HCT116 (cell line): ENCODE measurements around the gene NLRP12. TPM values are rescaled to one million over a fixed set of nuclear protein-coding genes. Genes with fewer than 3 reads are reported as not detected.

Experiments used
- ATAC-seq: fragments of 200-7000 bp; cut with Tn5 transposase; 2 replicates; pipeline ENCODE4 v1.9.1; 2020; ENCODE audit warnings: mild to moderate bottlenecking, moderate library complexity
- BruUV-seq: library from RNA; stranded (reverse); fragments of 400-500 nt; replicated peaks from 2 replicates; lab custom pipeline; 2021; lab: Mats Ljungman, UMichigan
- CTCF ChIA-PET: fragments of 300-600 bp; sonication (Branson Sonifier 250); formaldehyde crosslinking; loops from one replicate; lab custom pipeline; 2021; ENCODE audit warnings: antibody characterized with exemption; lab: Charles Lee
- POLR2A ChIA-PET: fragments of 300-600, 350-600 bp; sonication (Branson Sonifier 250); formaldehyde crosslinking; loops from one replicate; lab custom pipeline; 2021; ENCODE audit warnings: antibody characterized with exemption; lab: Charles Lee
- RAD21 ChIA-PET, 2 experiments: fragments of 300-600 bp; sonication (Branson Sonifier 250); formaldehyde crosslinking; loops; one replicate each; lab custom pipeline; 2023; ENCODE audit warnings: low total read pairs in 2 of 2; ENCODE audit not compliant: uncharacterized antibody in 2 of 2, unreplicated experiment in 2 of 2, low non-redundant PET in 1 of 2; lab: Charles Lee
- DNase-seq: peaks from one replicate; pipeline ENCODE4 v3.0.0-alpha.2; 2010; ENCODE audit warnings: low read depth, low spot score
- H2AFZ ChIP-seq: fragments of 200-600 bp; shearing (Covaris generic), sonication (generic); 2 replicates; pipeline ENCODE4 v1.6.1; 2017; ENCODE audit warnings: low read depth, mixed run types, mixed read lengths, antibody characterized with exemption, low read length; ENCODE audit not compliant: poor library complexity, severe bottlenecking
- H3K27ac ChIP-seq: 2 replicates; pipeline ENCODE4 v1.5.1; 2012; ENCODE audit warnings: low read depth, low read length
- H3K27me3 ChIP-seq: fragments of 200-600 bp; sonication (generic); 2 replicates; pipeline ENCODE4 v1.6.1; 2016; ENCODE audit warnings: mixed run types, low read length, mixed read lengths; ENCODE audit not compliant: insufficient read depth
- H3K36me3 ChIP-seq, 2 experiments: fragments of 200-500 bp in 1 of 2; fragments of 200-600 bp in 1 of 2; sonication (Bioruptor generic) in 1 of 2; sonication (generic) in 1 of 2; 2 replicates each; pipeline versions ENCODE4 v1.5.1 to v1.6.1; 2014 to 2016; ENCODE audit warnings: low read length in 2 of 2, inconsistent platforms in 1 of 2, mixed read lengths in 1 of 2, mixed run types in 1 of 2; ENCODE audit not compliant: insufficient read depth in 2 of 2, control insufficient read depth in 1 of 2
- H3K4me1 ChIP-seq, 2 experiments: fragments of 200-600 bp in 1 of 2; sonication (generic) in 1 of 2; 2 replicates each; pipeline versions ENCODE4 v1.5.1 to v1.6.1; 2012 to 2017; ENCODE audit warnings: low read length in 2 of 2, inconsistent platforms in 1 of 2, mild to moderate bottlenecking in 1 of 2, mixed read lengths in 1 of 2, mixed run types in 1 of 2, moderate library complexity in 1 of 2; ENCODE audit not compliant: insufficient read depth in 2 of 2, control insufficient read depth in 1 of 2
- H3K4me2 ChIP-seq: fragments of 200-600 bp; sonication (generic); 2 replicates; pipeline ENCODE4 v1.6.1; 2017; ENCODE audit warnings: mixed run types, low read length, mixed read lengths
- H3K4me3 ChIP-seq, 2 experiments: fragments of 200-600 bp in 1 of 2; sonication (generic) in 1 of 2; replicated peaks in 1 of 2; 2 replicates each; pipeline ENCODE4 v1.5.1; 2011 to 2016; ENCODE audit warnings: low read length in 2 of 2, control low read depth in 1 of 2, low read depth in 1 of 2, mild to moderate bottlenecking in 1 of 2, mixed read lengths in 1 of 2, mixed run types in 1 of 2
- H3K79me2 ChIP-seq: fragments of 200-600 bp; sonication (generic); 2 replicates; pipeline ENCODE4 v1.6.1; 2017; ENCODE audit warnings: mild to moderate bottlenecking, mixed run types, low read length, moderate library complexity, mixed read lengths; ENCODE audit not compliant: insufficient read depth
- H3K9ac ChIP-seq: fragments of 200-600 bp; sonication (generic); 2 replicates; pipeline ENCODE4 v1.6.1; 2016; ENCODE audit warnings: low read length, mixed read lengths
- H3K9me2 ChIP-seq: fragments of 200-600 bp; sonication (generic), shearing (Covaris generic); 2 replicates; pipeline ENCODE4 v1.6.1; 2017; ENCODE audit warnings: mixed run types, mild to moderate bottlenecking, moderate library complexity; ENCODE audit not compliant: insufficient read depth
- H3K9me3 ChIP-seq, 2 experiments: fragments of 200-500 bp in 1 of 2; fragments of 200-600 bp in 1 of 2; sonication (Bioruptor generic) in 1 of 2; sonication (generic) in 1 of 2; 2 replicates each; pipeline ENCODE4 v1.6.1; 2014 to 2017; ENCODE audit warnings: low read length in 2 of 2, mixed read lengths in 2 of 2, inconsistent platforms in 1 of 2, low read depth in 1 of 2, mild to moderate bottlenecking in 1 of 2, mixed run types in 1 of 2, moderate library complexity in 1 of 2; ENCODE audit not compliant: control insufficient read depth in 1 of 2, insufficient read depth in 1 of 2
- H4K20me1 ChIP-seq: fragments of 200-600 bp; sonication (generic), shearing (Covaris generic); 2 replicates; pipeline ENCODE4 v1.6.1; 2017; ENCODE audit warnings: mixed run types, mild to moderate bottlenecking, moderate library complexity; ENCODE audit not compliant: insufficient read depth
- EGR1 ChIP-seq: IDR thresholded peaks from 2 replicates; pipeline ENCODE4 v1.6.1; 2012; ENCODE audit warnings: low read depth
- JUND ChIP-seq: IDR thresholded peaks from 2 replicates; pipeline ENCODE4 v1.6.1; 2012
- MAX ChIP-seq: IDR thresholded peaks from 2 replicates; pipeline ENCODE4 v1.6.1; 2012
- POLR2A ChIP-seq: IDR thresholded peaks from 2 replicates; pipeline ENCODE4 v1.7.0; 2011; ENCODE audit warnings: borderline replicate concordance; ENCODE audit not compliant: insufficient read depth, insufficient read length; ENCODE audit errors: extremely low read depth
- RAD21 ChIP-seq: IDR thresholded peaks from 2 replicates; pipeline ENCODE4 v1.6.1; 2012; ENCODE audit warnings: low read depth, mild to moderate bottlenecking
- REST ChIP-seq: IDR thresholded peaks from 2 replicates; pipeline ENCODE4 v1.6.1; 2012; ENCODE audit warnings: low read depth
- intact Hi-C: fragments of 100-400 bp; cut with micrococcal nuclease; formaldehyde crosslinking; loops from 2 replicates; pipeline ENCODE4 v1.10.0; 2022
- total RNA-seq: library from RNA; stranded (reverse); gene quantifications from one replicate; pipeline ENCODE4 v1.2.1, GENCODE V29; 2021; ENCODE audit not compliant: unreplicated experiment

The NLRP12 gene
- total RNA-seq, 1 experiment from 2014 or later: 0.25 TPM

- Histone ChIP-seq H4K20me1 (no peaks in the 10 kb centered on the region), H3K4me1 (peaks cover 21 to 44% of the 10 kb centered on the region in 2 experiments), H2AFZ (no peak overlapping the region), H3K27ac (peak overlapping the region; percentile 77), H3K79me2 (peaks cover 17% of the 10 kb centered on the region), H3K4me2 (peak overlapping the region; percentile 99), H3K9me3 (no peaks in the 10 kb centered on the region), H3K27me3 (no peaks in the 10 kb centered on the region), H3K36me3 (no peaks in the 10 kb centered on the region), H3K4me3 (peak overlapping the region in 1 of 2 experiments; percentile 78; a peak in 1 of 4 replicates), H3K9ac (peak overlapping the region; percentile 95; the same call in 1 of the 2 replicates), H3K9me2 (no peaks in the 10 kb centered on the region)
- no peak for DNase-seq
- ATAC-seq: no peak
- no peak for TF ChIP-seq RAD21
- no peak for TF ChIP-seq EGR1
- no peak for TF ChIP-seq POLR2A
- TF ChIP-seq MAX: no peak
- TF ChIP-seq REST: no peak
- TF ChIP-seq JUND: no peak
- ChIA-PET RAD21 (no interaction called here), POLR2A (no interaction called here), CTCF (no interaction called here)
- BruUV-seq: no TSS peak
- intact Hi-C loops: no loop called here
These were observed 40.3 kb upstream of the NLRP12 start for GRCh38 chr19:53864308-53864836.
